SK-N-SH (cell line): Measurements from ENCODE around the gene ALAS1. TPM values are rescaled to one million over a fixed set of nuclear protein-coding genes. Genes with fewer than 3 reads are reported as not detected.
A peak's percentile ranks its signal among the peaks of the same experiment; 100 is the strongest.
"Not testable (repeated sequence)": the region's sequence is repeated elsewhere in the genome, so short reads cannot be mapped to it uniquely, and the experiment has no call there.

Experiments used
- CTCF ChIA-PET: fragments of 300-600, 350-600 bp; formaldehyde crosslinking; extraction: SDS; loops from one replicate; lab custom pipeline; 2021; lab: Yijun Ruan, JAX
- POLR2A ChIA-PET: fragments of 350-600 bp; sonication (Branson Sonifier 250); formaldehyde crosslinking; extraction: SDS; loops from one replicate; lab custom pipeline; 2020; ENCODE audit warnings: antibody characterized with exemption, inconsistent platforms; lab: Yijun Ruan, JAX
- DNase-seq: peaks from one replicate; pipeline ENCODE4 v3.0.0; 2012
- H2AFZ ChIP-seq: fragments of 200-600 bp; sonication (generic); 2 replicates; pipeline ENCODE4 v1.8.1; 2016; ENCODE audit warnings: antibody characterized with exemption, mild to moderate bottlenecking, low read depth
- H3F3A ChIP-seq: fragments of 200-600 bp; sonication (generic); replicated peaks from 2 replicates; pipeline ENCODE3; 2016; ENCODE audit warnings: antibody characterized with exemption, mild to moderate bottlenecking; ENCODE audit not compliant: insufficient read depth
- H3K27ac ChIP-seq, 2 experiments: fragments of 200-500 bp in 1 of 2; fragments of 200-600 bp in 1 of 2; sonication (Bioruptor generic) in 1 of 2; sonication (generic), shearing (Covaris generic) in 1 of 2; 2 replicates each; pipeline versions ENCODE4 v1.5.1 to v1.6.1; 2014 to 2016; ENCODE audit warnings: low read depth in 2 of 2, inconsistent platforms in 1 of 2, low read length in 1 of 2, mild to moderate bottlenecking in 1 of 2, mixed read lengths in 1 of 2
- H3K27me3 ChIP-seq: fragments of 200-600 bp; sonication (generic), shearing (Covaris generic); 2 replicates; pipeline ENCODE4 v1.6.1; 2016; ENCODE audit warnings: mixed run types; ENCODE audit not compliant: insufficient read depth
- H3K36me3 ChIP-seq, 2 experiments: fragments of 200-500 bp in 1 of 2; fragments of 200-600 bp in 1 of 2; sonication (Bioruptor generic) in 1 of 2; sonication (generic) in 1 of 2; replicated peaks in 1 of 2; 2 replicates each; pipeline versions ENCODE3 to v1.5.1; 2014 to 2016; ENCODE audit warnings: low read length in 1 of 2, mild to moderate bottlenecking in 1 of 2; ENCODE audit not compliant: insufficient read depth in 2 of 2, control insufficient read depth in 1 of 2
- H3K4me1 ChIP-seq, 2 experiments: fragments of 200-500 bp in 1 of 2; fragments of 200-600 bp in 1 of 2; sonication (Bioruptor generic) in 1 of 2; sonication (generic), shearing (Covaris generic) in 1 of 2; 2 replicates each; pipeline versions ENCODE4 v1.5.1 to v1.6.1; 2014 to 2016; ENCODE audit warnings: low read depth in 1 of 2, low read length in 1 of 2, mixed run types in 1 of 2; ENCODE audit not compliant: insufficient read depth in 2 of 2, control insufficient read depth in 1 of 2
- H3K4me2 ChIP-seq: fragments of 200-600 bp; sonication (generic), shearing (Covaris generic); 2 replicates; pipeline ENCODE4 v1.6.1; 2017; ENCODE audit warnings: mixed run types
- H3K4me3 ChIP-seq, 2 experiments: fragments of 200-500 bp in 1 of 2; fragments of 200-600 bp in 1 of 2; sonication (Bioruptor generic) in 1 of 2; sonication (generic), shearing (Covaris generic) in 1 of 2; 2 replicates each; pipeline versions ENCODE4 v1.5.1 to v1.8.1; 2014 to 2016; ENCODE audit warnings: low read depth in 2 of 2, inconsistent platforms in 1 of 2, low read length in 1 of 2, mild to moderate bottlenecking in 1 of 2, mixed read lengths in 1 of 2, moderate library complexity in 1 of 2
- H3K79me2 ChIP-seq: fragments of 200-600 bp; sonication (generic); 2 replicates; pipeline ENCODE4 v1.8.1; 2017; ENCODE audit warnings: mild to moderate bottlenecking; ENCODE audit not compliant: insufficient read depth
- H3K9ac ChIP-seq: fragments of 200-600 bp; sonication (generic); 2 replicates; pipeline ENCODE4 v1.6.1; 2017; ENCODE audit warnings: mixed run types
- H3K9me2 ChIP-seq: fragments of 200-600 bp; sonication (generic); 2 replicates; pipeline ENCODE4 v1.6.1; 2017; ENCODE audit warnings: mixed run types
- H3K9me3 ChIP-seq: fragments of 200-600 bp; sonication (generic); 2 replicates; pipeline ENCODE4 v1.6.1; 2017; ENCODE audit warnings: mixed run types, mild to moderate bottlenecking, moderate library complexity
- H4K20me1 ChIP-seq: fragments of 200-600 bp; sonication (generic); 2 replicates; pipeline ENCODE4 v1.6.1; 2017; ENCODE audit warnings: mild to moderate bottlenecking, mixed run types; ENCODE audit not compliant: insufficient read depth
- CTCF ChIP-seq: fragments of 200-600 bp; sonication (generic); IDR thresholded peaks from 2 replicates; pipeline ENCODE4 v1.6.1; 2017; ENCODE audit warnings: antibody characterized with exemption, mild to moderate bottlenecking, moderate library complexity
- EZH2phosphoT487 ChIP-seq: fragments of 200-600 bp; sonication (generic); IDR thresholded peaks from 2 replicates; pipeline ENCODE4 v1.6.1; 2017; ENCODE audit warnings: low read depth, mixed run types, mild to moderate bottlenecking, antibody characterized with exemption, moderate library complexity, borderline replicate concordance
- FOSL2 ChIP-seq: IDR thresholded peaks from 2 replicates; pipeline ENCODE4 v1.4.0; 2012; ENCODE audit warnings: low read depth, mild to moderate bottlenecking, moderate library complexity, borderline replicate concordance
- GABPA ChIP-seq: IDR thresholded peaks from 2 replicates; pipeline ENCODE4 v1.4.0; 2012; ENCODE audit warnings: low read depth, mild to moderate bottlenecking
- GATA2 ChIP-seq: sonication (generic); formaldehyde crosslinking; IDR thresholded peaks from 2 replicates; pipeline ENCODE4 v1.5.0; 2020; ENCODE audit warnings: mild to moderate bottlenecking, missing genetic modification reagents
- JUND ChIP-seq: IDR thresholded peaks from 2 replicates; pipeline ENCODE4 v1.4.0; 2012
- MXI1 ChIP-seq: IDR thresholded peaks from 2 replicates; pipeline ENCODE4 v1.6.1; 2012; ENCODE audit warnings: mild to moderate bottlenecking, low read depth, low read length, improper control_type of control experiment
- REST ChIP-seq: IDR thresholded peaks from 2 replicates; pipeline ENCODE4 v1.6.1; 2012; ENCODE audit warnings: mild to moderate bottlenecking, low read depth, low read length, moderate library complexity
- RFX5 ChIP-seq: IDR thresholded peaks from 2 replicates; pipeline ENCODE4 v1.6.1; 2012; ENCODE audit warnings: mild to moderate bottlenecking, improper control_type of control experiment, low read length
- RXRA ChIP-seq: IDR thresholded peaks from 2 replicates; pipeline ENCODE4 v1.4.0; 2012; ENCODE audit warnings: low read depth, mild to moderate bottlenecking, borderline replicate concordance
- WGBS: methylation state at CpG from one replicate; pipeline ENCODE4 v1.1.6; 2017; ENCODE audit warnings: low lambda C conversion rate; 5-methylcytosine and 5-hydroxymethylcytosine counted together
- polyA plus RNA-seq, 3 experiments: library from polyadenylated mRNA; depleted of rRNA; stranded (reverse); fragments of >200 nt; gene quantifications; 2 replicates each; pipeline ENCODE4 v1.2.3, GENCODE V29; 2012

ALAS1 gene
- polyA plus RNA-seq, 1 of the 3 experiments (the other 2 are of a cell fraction) = 47.9 TPM

DNA sequence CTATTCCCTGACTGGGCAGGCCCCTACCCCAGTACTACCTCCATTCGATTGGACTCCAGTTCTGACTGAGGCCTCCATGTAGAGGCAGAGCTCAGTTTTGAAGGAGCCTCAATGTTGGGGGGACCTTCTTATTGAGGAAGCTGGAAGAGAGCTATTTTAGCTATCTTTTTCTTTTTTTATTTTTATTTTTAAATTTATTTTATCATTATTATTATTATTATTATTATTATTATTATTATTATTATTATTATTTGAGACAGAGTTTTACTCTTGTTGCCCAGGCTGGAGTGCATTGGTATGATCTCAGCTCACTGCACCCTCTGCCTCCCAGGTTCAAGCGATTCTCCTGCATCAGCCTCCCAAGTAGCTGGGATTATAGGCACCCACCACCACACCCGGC is 27.7 kb upstream of the ALAS1 start:
- H3K27me3 ChIP-seq, H3K4me3 ChIP-seq, H3K36me3 ChIP-seq, H3K9me3 ChIP-seq, H3K9ac ChIP-seq, H2AFZ ChIP-seq, H4K20me1 ChIP-seq, H3K9me2 ChIP-seq, H3F3A ChIP-seq, POLR2A ChIA-PET, H3K4me2 ChIP-seq, DNase-seq, H3K4me1 ChIP-seq, H3K27ac ChIP-seq, H3K79me2 ChIP-seq: not testable (repeated sequence)
- 91% methylated on average over 3 of the region's 3 CpGs for WGBS
- CTCF ChIA-PET = interaction anchor here (0.8 to 1.6 kb wide), 5 partner anchors 14 to 167 kb away, joined by 3 to 4 read pairs (median 3); no protein-coding TSS in a partner anchor

DNA sequence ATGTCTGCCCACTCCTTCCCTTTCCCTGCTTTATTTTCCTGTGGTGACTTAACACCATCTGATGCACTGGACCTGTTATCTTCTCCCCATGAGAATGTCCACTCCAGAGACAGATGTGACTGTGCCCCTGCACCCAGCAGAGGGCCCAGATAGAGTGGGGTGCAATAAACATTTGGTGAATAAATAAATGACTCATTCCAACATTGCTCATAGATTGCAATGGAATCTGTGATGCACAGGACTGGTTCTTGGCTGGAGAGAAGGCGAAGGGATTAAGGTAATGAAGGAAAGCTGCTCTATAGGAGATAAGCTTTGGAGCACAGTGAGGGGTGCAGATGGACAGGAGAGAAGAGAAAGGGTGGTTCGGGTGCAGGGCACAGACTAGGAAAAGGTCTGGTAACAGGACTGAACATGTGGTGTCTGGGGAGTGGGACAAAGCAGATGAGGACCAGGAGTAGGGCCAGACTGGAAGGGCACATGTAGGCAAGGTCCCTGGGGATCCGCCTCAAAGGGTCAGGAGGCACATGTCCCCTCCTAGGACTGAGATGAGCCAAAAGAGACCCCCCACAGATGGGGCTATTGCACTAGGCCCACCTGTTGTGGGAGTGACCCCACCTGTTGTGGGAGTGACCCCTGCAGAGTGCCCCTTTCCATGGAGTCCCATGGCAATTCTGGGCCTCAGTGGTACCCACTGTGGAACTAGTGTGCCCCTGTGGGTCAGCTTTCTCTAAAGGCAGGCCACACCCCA is 26.3 kb upstream of the ALAS1 start:
- TF ChIP-seq EZH2phosphoT487 = no peak
- TF ChIP-seq FOSL2 = peak; percentile 40; the same call in 1 of the 2 replicates
- 0 out of 2 replicates have a peak, but pooled peaks have one; percentile 14 for TF ChIP-seq CTCF
- no peaks in the 10 kb centered on the region for H3K27me3 ChIP-seq
- no peaks in the 10 kb centered on the region for H4K20me1 ChIP-seq
- no peak for DNase-seq
- no peak overlapping the region for H3K9ac ChIP-seq
- no peaks in the 10 kb centered on the region for H3K79me2 ChIP-seq
- H3K9me3 ChIP-seq = no peaks in the 10 kb centered on the region
- H3K4me3 ChIP-seq = no peak overlapping the region
- H3K4me2 ChIP-seq = no peak overlapping the region
- peaks cover 0 to 5% of the 10 kb centered on the region in 2 experiments; a peak in 1 of 4 replicates for H3K4me1 ChIP-seq
- H3K27ac ChIP-seq = no peak overlapping the region
- no peak overlapping the region for H2AFZ ChIP-seq
- CTCF ChIA-PET = no interaction called here
- no peaks in the 10 kb centered on the region for H3K36me3 ChIP-seq
- no peaks in the 10 kb centered on the region for H3F3A ChIP-seq
- POLR2A ChIA-PET = no interaction called here
- WGBS = 44% methylated on average over 2 of the region's 3 CpGs
- no peaks in the 10 kb centered on the region for H3K9me2 ChIP-seq

GRCh38 chr3:52172262-52172757 is 25.6 kb upstream of the ALAS1 start:
- Histone ChIP-seq H2AFZ (no peak overlapping the region), H3K4me2 (no peak overlapping the region), H3K4me1 (peaks cover 0 to 11% of the 10 kb centered on the region in 2 experiments; a peak in 1 of 4 replicates), H4K20me1 (no peaks in the 10 kb centered on the region), H3K27ac (no peak overlapping the region), H3K27me3 (no peaks in the 10 kb centered on the region), H3K9me2 (no peaks in the 10 kb centered on the region), H3K9me3 (no peaks in the 10 kb centered on the region), H3F3A (no peaks in the 10 kb centered on the region), H3K36me3 (no peaks in the 10 kb centered on the region), H3K9ac (no peak overlapping the region), H3K79me2 (no peaks in the 10 kb centered on the region), H3K4me3 (no peak overlapping the region)
- CTCF ChIA-PET = no interaction called here
- POLR2A ChIA-PET = no interaction called here
- DNase-seq = no peak
- 80% methylated on average over 3 of the region's 5 CpGs for WGBS
- TF ChIP-seq RXRA (no peak), RFX5 (no peak), FOSL2 (no peak), REST (no peak), MXI1 (no peak), CTCF (no peak), GATA2 (no peak), GABPA (no peak), JUND (no peak)
